IPS-11a (cell line): ENCODE data around the gene ZNF771.
A peak's percentile ranks its signal among the peaks of the same experiment; 100 is the strongest.
"Not testable (repeated sequence)": the region's sequence is repeated elsewhere in the genome, so short reads cannot be mapped to it uniquely, and the experiment has no call there.

Experiments
- H3K4me3 ChIP-seq: one replicate; pipeline ENCODE4 v1.5.1; 2013; ENCODE audit warnings: low read depth, low read length, control low read depth

Gene ZNF771

DNA sequence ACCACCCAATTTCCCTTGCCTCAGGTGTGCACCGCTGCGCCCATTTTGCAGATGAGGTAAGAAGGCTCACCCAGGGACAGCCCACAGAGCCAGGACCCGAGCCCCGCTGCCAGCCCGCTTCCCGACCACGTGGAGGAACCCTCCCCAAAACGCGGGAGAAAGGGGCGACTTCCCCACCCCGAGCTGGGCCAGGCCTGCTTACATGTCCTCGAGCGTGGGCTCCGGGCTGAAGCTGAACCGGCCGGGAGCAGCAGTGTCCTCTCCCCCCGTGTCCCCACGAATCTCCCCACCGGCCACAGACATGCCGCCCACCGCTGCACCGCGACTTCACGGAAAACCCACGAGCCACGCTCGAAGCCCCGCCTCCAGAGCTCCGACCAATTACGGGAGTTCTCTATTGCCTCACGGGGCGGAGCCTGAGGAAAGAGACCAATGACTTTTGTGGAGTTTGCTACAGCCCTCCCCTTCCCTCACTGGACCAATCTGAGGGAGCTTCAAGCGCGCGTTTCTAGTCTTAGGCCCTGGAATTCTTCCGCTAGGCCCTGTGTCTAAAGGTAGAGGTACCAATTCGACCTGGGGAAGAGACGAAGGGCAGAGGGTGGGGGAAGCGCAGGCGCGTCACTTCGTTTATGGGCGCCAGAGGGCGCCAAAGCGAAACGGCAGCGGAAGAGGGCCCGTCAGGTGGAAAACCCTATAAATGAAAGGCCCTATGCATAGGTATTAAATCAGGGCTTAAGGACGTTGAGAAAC is 22.4 kb downstream of the ZNF771 start, which contains the start of gene DCTPP1:
TSS of gene DCTPP1 (minus strand) at position 353 of the 750 bp plus-strand sequence. CDS start at position 303, 50 bp downstream.
- H3K4me3 ChIP-seq, result peak within 1 kb of the TSS; percentile 69

DNA sequence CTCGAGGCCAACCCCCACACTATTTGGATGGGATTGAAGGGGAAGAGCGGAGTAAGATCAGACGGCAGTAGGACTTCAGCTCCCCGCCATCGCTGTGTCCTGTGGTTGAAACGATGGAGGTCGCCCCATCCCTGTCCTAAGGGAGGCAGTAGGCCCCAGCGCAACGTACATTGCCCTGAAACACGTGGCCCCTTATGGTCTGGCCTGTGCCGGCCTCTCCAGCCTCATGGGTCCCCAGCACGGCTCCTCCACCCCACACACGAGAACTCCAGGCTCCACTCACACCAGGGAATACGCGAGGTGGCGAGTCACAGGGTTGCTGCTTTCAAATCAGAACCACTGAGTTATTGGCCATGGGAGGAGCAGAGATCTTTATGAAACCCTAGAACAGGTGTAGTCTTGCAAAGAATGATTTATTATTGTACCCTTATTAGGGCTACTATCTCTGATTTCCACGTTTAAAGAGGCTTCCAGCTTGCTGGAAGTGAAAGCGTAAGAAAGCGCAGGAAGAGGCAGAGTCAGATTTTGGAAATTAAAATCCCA is 23.1 kb downstream of the ZNF771 start:
- no peak overlapping the region for H3K4me3 ChIP-seq

DNA sequence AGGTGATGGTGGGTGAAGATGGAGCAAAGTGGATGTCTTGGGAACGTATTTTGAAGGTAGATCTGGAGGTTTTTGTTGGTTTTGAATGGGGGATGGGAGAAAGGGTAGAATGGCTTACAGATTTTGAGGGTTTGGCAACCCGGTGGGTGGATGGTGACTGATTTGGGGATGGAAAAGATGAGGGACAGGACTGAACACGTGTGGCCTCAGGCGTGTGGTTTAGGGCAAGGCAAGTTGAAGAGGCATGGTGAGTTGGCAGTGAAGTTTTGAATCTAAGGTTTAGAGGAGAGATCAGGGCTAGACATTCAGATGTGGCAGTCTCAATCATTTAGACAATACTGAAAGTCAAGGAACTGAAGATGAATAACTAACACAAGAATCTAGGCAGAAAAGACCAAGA is 27.4 kb downstream of the ZNF771 start:
- H3K4me3 ChIP-seq, result no peak overlapping the region

DNA sequence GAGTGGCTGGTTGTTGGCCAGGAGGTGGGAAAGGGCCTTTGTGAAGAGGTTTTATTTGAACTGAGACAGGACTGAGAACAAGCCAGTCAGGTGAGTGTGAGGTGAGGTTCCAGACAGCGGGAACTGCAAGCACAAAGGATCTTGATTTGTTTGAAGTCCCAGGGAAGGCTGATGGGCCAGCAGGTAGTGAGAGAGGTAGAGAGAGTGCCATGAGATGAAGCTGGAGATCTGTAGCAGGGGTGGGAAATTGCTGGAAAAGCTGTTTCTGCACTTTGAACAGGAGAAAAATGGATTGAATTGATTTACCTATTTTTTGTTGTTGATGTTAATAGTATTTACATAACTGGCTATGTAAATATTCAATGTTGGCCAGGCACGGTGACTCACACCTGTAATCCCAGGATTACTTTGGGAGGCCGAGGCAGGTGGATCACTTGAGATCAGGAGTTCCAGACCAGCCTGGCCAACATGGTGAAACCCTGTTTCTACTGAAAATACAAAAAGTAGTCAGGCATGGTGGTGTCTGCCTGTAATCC is 30.2 kb downstream of the ZNF771 start:
- H3K4me3 ChIP-seq, result no peak overlapping the region

DNA sequence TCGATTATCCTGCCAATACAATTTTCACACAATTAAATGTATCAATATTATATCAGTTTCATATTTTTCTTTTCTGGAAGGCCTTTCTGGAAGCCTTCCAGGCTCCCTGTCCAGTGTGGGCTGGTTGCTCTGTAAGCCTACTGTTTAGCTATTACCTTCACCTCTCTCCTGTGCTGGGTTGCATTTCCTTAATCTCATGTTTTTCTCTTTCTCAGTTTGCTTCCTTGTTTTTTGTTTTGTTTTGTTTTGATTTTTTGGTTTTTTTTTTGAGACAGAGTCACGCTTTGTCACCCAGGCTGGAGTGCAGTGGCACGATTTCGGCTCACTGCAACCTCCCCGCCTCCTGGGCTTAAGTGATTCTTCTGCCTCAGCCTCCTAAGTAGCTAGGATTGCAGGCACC is 31.4 kb downstream of the ZNF771 start:
- no peak overlapping the region for H3K4me3 ChIP-seq

DNA sequence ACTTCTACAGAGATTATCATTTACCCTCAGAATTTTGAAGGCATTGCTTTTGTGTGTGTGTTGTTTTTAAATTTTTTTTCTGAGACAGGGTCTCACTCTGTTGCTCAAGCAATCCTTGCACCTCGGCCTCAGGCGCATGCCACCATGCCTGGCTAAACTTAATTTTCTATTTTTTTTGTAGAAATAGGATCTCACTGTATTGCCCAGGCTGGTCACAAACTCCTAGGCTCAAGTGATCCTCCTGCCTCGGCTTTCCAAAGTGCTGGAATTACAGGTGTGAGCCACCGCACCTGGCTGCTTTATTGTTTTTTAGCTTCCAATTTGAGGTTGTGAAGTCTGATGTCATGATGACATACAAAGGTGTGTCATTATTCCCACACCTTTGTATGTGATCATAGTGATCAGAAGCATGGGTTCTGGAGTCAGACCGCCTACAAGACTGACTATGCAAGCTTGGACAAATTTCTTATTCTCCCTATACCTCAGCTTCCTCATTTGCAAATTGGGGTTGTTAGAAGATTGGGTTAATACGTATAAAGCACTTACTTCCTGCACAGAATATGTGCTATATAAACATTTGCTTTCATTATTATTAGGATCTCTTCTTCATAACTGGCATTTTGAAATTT is 32.4 kb downstream of the ZNF771 start:
- no peak overlapping the region for H3K4me3 ChIP-seq

DNA sequence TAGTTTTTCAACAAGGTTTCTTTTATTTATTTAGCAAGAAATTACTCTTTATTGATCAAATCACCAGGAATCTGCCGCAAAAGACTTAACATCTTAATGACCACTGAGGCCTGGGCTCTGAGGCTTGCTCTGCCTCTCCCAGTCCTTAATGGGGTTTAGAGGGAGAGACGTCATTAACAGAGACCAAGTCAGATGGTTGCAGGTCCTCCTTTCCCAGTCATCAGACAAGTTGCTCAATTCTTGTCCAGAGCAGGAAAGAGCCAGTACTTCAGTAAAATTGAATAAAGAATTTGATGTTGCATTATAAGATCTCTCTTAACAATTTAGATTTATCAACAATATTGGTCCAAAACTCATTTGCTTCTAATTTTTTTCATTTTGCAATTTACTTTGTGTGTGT is 36.2 kb downstream of the ZNF771 start:
- no peak overlapping the region for H3K4me3 ChIP-seq

DNA sequence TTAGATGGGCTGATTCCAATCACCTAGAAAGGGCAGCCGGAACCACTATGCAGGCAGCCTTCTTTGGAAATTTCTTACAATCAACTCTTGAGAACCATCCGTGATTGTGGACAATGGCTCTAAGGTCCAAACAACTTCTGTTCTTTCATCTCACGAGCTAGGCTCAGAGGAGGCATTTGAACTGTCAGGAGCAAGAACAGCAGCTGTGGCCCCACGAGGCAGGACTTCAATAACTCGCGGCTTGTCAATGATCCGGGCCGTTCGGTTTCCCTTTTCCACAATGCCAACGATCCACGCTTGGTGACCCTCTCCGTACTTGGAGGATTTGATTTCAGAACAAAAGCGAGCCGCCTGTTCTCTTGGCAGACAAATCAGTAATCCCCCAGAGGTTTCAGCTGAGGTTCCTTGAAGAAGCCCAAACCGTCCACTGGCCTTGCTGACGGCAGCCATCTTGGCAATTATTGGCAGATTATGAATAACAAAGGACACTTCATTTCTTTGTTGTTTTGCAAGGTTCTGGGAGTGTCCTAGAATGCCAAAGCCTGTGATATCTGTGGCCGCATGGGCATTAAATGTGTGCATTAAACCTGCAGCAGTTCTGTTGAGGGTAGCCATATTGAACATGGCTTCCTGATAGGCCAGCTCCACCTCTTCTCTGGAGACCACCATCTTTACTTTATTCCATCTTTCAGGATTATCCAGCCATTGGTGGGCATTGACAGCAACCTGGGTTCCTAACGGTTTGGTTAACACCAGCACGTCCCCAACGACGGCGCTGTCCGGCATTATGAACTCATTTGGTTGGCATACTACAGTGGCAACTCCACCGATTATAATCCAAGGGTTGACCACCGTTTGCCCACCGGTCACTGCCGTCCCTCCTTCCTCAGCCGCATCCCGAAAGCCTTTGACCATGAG is 37.1 kb downstream of the ZNF771 start:
- peak overlapping the region; percentile 69 for H3K4me3 ChIP-seq

DNA sequence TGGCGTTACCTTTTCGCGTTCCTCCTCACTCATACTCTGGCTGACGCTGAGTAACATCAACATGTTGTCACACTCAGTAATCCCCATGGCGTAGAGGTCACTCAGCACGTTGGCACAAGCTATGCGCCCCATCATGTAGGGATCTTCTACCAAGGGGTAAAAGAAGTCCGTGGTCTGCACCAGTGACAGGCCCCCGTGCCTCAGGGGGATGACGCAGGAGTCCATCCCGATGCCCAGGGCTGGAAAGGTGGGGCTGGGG is 37.7 kb downstream of the ZNF771 start:
- peak overlapping the region; percentile 69 for H3K4me3 ChIP-seq

DNA sequence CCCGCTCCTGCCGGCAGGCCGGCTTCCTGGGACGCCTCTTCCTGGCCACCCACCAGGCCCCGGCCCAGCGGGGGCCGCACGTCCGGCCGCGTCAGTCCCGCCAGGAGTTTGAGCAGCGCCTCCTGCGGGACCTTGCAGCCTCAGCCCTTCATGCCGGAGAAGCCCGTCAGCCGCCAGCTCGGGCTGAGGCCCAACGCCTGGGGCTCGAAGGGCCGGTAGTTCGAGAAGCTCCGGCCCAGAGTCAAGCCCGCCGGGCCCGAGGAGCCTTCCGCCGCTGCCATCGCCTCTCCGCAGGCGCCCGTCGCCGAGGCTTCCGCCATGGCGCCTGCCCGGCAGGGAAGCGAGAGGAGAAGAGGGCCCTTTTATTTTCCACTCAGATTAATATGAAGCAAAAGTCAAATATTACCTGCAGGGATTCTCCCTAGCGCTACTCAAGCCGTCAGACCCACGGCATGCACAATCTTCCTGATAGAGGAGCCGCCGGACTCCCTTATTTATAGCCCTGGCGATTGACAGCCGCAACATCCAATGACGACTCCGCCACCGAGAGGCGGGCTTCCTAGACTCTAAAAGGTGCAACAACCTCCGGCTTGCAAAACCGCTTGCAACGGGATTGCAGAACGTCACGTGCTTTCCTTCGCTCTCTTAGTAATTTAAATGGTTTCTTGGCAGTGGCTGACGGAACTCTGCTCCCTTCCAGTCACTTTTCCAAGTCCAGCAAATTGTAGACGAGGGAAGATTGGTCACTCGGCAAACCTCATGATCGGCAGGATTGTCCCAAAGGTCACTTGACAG is 38.2 kb downstream of the ZNF771 start, which contains the start of gene SEPHS2:
TSS of gene SEPHS2 (minus strand) at position 467 of the 795 bp plus-strand sequence. CDS start at position 320, 147 bp downstream.
- H3K4me3 ChIP-seq, result peak within 1 kb of the TSS; percentile 69

DNA sequence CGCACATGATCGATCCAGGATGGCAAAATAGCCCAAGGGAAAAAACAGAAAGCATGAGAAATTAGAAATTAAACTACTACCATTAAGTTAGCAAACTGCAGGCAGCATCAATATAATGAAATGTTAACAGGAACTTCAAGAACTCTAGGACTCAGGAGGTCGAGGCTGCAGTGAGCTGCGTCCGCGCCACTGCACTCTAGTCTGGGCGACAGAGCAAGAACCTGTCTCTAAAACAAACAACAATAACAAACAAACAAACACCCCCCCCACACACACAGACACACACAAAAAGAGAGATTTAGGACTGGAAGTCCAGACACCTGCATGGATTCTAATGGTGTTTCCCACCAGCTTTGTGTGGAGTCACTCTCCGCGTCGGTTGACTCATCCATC is 38.8 kb downstream of the ZNF771 start:
- H3K4me3 ChIP-seq, result peak overlapping the region; percentile 69

DNA sequence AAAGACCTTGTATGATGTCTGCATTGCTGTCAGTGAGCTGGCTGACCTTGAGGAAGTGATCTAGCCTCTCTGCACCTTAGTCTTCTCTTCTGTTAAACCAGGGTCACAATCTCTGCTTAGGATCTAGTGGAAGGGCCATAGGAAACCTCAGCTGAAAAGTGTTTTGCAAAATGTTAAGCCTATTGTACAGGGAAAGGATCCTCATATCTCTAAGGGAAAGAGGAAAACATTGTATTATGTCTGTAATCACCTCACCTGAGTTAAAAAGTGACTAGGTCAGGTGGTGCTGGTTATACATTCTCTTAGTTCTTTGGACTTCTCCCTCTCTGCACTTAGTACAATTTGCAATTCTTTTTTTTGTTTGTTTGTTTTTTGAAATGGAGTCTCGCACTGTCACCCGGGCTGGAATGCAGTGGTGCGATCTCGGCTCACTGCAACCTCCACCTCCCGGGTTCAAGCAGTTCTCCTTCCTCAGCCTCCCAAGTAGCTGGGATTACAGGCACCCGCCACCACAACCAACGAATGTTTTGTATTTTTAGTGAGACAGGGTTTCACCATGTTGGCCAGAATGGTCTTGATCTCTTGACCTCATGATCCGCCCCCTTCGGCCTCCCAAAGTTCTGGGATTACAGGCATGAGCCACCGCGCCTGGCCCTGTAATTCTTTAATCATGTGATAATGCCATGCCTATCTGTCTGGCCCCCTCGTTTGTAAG is 40.3 kb downstream of the ZNF771 start:
- H3K4me3 ChIP-seq, result no peak overlapping the region

DNA sequence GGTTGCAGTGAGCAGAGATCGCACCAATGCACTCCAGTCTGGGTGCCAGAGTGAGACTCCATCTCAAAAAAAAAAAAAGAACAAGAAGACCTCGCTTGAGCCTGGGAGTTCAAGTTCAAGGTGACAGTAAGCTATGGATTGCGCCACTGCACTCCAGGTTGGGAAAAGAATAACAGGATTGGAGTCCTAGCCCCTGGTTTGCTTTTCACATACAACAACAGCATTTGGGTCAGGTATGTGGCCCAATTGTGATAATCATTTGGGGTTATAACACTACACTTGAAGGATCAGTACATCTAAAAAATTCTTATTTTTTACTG is 41.7 kb downstream of the ZNF771 start:
- no peak overlapping the region for H3K4me3 ChIP-seq

DNA sequence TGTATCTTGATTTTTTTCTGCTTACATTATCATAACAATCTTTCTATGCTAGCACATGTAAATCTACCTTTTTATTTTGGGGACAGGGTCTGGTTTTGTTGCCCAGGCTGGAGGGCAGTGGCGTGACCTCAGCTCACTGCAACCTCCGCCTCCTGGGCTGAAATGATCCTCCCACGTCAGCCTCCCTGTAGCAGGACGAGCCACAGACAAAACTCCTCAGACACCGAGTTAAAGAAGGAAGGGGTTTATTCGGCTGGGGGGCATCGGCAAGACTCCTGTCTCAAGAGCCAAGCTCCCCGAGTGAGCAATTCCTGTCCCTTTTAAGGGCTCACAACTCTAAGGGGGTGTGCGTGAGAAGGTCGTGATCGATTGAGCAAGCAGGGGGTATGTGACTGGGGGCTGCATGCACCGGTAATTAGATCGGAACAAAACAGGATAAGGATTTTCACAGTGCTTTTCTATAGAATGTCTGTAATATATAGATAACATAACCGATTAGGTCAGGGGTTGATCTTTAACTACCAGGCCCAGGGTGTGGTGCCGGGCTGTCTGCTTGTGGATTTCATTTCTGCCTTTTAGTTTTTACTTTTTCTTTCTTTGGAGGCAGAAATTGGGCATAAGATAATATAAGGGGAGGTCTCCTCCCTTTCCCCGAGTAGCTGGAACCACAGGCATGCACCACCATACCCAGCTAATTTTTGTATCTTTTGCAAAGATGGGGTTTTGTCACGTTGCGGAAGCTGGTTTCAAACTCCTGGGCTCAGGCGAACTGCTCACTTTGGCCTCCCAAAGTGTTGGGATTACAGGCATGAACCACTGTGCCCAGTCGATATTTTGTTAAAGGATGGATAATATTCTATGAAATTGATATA is 45.5 kb downstream of the ZNF771 start:
- H3K4me3 ChIP-seq, result not testable (repeated sequence)

DNA sequence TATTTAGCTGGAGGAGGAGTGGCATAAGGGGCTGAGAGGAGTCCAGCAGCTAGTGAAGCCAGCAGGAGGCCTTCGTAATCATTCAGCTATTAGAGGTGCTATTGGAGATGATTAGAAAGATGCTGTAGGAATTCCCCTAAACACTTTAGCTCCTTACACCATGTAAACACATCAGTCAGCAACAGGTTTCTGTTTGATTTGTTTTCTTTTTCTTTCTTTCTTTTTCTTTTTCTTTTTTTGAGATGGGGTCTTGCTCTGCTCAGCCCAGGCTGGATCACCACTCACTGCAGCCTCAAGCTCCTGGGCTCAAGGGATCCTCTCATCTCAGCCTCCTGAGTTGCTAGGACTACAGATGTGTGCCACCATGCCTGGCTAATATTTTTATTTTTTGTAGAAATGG is 48.9 kb downstream of the ZNF771 start:
- no peak overlapping the region for H3K4me3 ChIP-seq

DNA sequence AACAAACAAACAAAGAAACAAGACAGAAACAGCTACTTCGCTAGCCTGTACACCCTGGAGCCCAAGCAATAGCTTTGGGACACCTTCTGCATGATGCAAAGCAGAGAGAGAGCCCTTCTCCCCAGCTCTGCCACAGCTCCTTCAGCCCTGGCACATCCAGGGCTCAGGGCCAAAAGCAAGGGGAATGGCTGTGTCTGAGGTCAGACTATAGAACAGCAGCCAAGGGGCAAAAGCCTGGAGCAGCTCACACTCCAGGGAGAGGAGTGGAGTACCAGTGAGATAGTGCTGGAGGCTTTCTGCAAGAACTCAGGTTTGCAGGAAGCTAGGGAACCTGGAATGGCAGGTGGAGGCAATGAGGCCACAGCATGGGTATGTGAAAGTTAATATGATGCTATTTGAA is 49.9 kb downstream of the ZNF771 start:
- no peak overlapping the region for H3K4me3 ChIP-seq

DNA sequence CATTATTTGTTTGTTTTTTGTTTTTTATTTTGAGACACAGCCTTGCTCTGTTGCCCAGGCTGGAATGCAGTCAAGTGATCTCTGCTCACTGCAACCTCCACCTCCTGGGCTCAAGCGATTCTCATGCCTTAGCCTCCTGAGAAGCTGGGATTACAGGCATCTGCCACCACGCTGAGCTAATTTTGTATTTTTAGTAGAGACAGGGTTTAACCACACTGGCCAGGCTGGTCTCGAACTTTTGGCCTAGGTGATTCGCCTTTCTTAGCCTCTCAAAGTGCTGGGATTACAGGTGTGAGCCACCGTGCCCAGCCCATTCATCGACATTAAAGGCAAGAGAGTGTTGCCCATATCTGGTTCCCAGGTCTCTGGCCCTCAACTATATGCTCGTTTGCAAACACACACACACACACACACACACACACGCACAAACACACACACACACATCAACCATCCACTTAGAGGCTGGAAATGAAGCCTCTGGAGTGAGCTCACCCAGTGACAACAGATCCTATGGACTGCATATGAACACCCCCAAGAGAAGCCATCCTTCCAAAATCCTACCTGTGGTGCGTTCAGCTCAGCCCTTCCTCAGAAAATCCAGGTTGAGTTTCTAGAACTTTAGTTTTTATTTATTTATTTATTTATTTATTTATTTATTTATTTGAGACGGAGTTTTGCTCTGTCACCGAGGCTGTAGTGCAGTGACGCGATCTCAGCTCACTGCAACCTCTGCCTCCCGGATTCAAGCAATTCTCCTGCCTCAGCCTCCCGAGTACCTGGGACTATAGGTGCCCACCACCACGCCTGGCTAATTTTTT is 50.5 kb downstream of the ZNF771 start:
- no peak overlapping the region for H3K4me3 ChIP-seq
